Measurements from ENCODE around the gene NELL1. TPM values are rescaled to one million over a fixed set of nuclear protein-coding genes. Genes with fewer than 3 reads are reported as not detected.

Gene NELL1
- total RNA-seq, 1 experiment from 2014 or later = 0.22 TPM

DNA sequence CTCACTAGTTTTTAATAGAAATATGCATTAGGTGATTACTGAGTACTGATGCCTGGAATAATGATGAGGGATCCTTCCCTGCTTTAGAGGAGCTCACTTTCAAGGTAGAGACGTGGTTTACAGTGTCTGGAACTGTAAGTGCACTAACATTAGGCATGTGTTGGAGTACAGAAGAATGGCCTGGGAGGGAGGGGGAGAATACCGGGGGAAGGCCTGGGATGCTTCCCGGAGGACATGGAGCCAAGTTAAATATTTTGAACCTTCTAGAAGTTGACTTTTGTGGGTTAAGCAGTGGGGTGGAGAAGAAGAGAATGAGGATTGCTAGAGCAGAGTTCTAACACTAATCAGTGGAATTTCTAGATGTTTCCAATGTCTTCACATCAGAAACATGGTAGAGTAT lies 261.6 kb downstream of the NELL1 start:
- Histone ChIP-seq H2BK15ac (ENCODE audit: low read depth, low read length) (no peak overlapping the region), H3K4ac (ENCODE audit: low read depth, low read length) (no peak overlapping the region), H2AFZ (ENCODE audit: low read length) (no peak overlapping the region), H3K23ac (ENCODE audit: insufficient read length, low read depth, low read length) (no peak overlapping the region), H4K91ac (ENCODE audit: insufficient read length, low read depth, low read length) (no peak overlapping the region), H3K18ac (ENCODE audit: insufficient read length, low read depth, low read length) (no peak overlapping the region), H3K9me3 (ENCODE audit: control insufficient read depth, low read depth, low read length) (no peaks in the 10 kb centered on the region), H4K5ac (ENCODE audit: insufficient read length, low read depth, low read length) (no peak overlapping the region), H3K79me1 (ENCODE audit: insufficient read depth, low read depth, low read length, poor library complexity, severe bottlenecking) (no peaks in the 10 kb centered on the region), H3K4me2 (ENCODE audit: insufficient read depth, insufficient read length, low read length) (no peak overlapping the region), H3K4me1 (ENCODE audit: insufficient read depth, low read length) (no peaks in the 10 kb centered on the region), H2BK5ac (ENCODE audit: insufficient read length, low read length) (no peak overlapping the region), H2AK5ac (ENCODE audit: insufficient read length, low read length) (no peak overlapping the region), H2BK20ac (ENCODE audit: low read depth, low read length, poor library complexity, severe bottlenecking) (no peak overlapping the region), H2BK120ac (ENCODE audit: low read depth, low read length, poor library complexity, severe bottlenecking) (no peak overlapping the region), H4K8ac (replicated peaks; ENCODE audit: insufficient read length, low read depth, low read length) (no peak overlapping the region), H4K20me1 (ENCODE audit: control insufficient read depth, insufficient read depth, insufficient read length) (no peaks in the 10 kb centered on the region), H3K14ac (ENCODE audit: insufficient read depth, low read length) (no peak overlapping the region), H3K27ac (ENCODE audit: insufficient read length, low read depth, low read length) (no peak overlapping the region), H3K56ac (ENCODE audit: insufficient read length, low read depth, low read length) (no peak overlapping the region), H2BK12ac (ENCODE audit: insufficient read length, low read depth, low read length) (no peak overlapping the region), H3K27me3 (ENCODE audit: insufficient read depth, low read length) (no peaks in the 10 kb centered on the region), H3K9ac (ENCODE audit: extremely low read depth, insufficient read length, low read length) (no peak overlapping the region), H3T11ph (ENCODE audit: low read length) (no peak overlapping the region), H3K79me2 (ENCODE audit: insufficient read depth, low read length) (no peaks in the 10 kb centered on the region), H3K23me2 (ENCODE audit: insufficient read length, low read depth, low read length, poor library complexity, severe bottlenecking) (no peaks in the 10 kb centered on the region)
- no peak overlapping the region for H3K4me3 Mint-ChIP-seq
- no peak for DNase-seq
- peaks cover 1% of the 10 kb centered on the region; the same call in 1 of the 2 replicates for H3K27me3 Mint-ChIP-seq (ENCODE audit: low read depth)
- no peaks in the 10 kb centered on the region for H3K36me3 Mint-ChIP-seq (ENCODE audit: insufficient read depth in 1 of 3, low read depth in 3 of 3)
- no peaks in the 10 kb centered on the region for H3K9me3 Mint-ChIP-seq
- WGBS (ENCODE audit: extremely low coverage, insufficient read length, low lambda C conversion rate) = no CpG with 5 or more reads among the region's 3 CpGs
- H3K27ac Mint-ChIP-seq = no peak overlapping the region
- TF ChIP-seq, protein P1, sequence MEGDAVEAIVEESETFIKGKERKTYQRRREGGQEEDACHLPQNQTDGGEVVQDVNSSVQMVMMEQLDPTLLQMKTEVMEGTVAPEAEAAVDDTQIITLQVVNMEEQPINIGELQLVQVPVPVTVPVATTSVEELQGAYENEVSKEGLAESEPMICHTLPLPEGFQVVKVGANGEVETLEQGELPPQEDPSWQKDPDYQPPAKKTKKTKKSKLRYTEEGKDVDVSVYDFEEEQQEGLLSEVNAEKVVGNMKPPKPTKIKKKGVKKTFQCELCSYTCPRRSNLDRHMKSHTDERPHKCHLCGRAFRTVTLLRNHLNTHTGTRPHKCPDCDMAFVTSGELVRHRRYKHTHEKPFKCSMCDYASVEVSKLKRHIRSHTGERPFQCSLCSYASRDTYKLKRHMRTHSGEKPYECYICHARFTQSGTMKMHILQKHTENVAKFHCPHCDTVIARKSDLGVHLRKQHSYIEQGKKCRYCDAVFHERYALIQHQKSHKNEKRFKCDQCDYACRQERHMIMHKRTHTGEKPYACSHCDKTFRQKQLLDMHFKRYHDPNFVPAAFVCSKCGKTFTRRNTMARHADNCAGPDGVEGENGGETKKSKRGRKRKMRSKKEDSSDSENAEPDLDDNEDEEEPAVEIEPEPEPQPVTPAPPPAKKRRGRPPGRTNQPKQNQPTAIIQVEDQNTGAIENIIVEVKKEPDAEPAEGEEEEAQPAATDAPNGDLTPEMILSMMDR (conservative IDR thresholded peaks at IDR 0.05) = no peak
- H3K4me1 Mint-ChIP-seq = no peaks in the 10 kb centered on the region

All from H9 (cell line).